H54 (cell line): Measurements from ENCODE around the gene CPNE8.

Source experiments
- DNase-seq: peaks from one replicate; pipeline ENCODE4 v3.0.0; 2011; ENCODE audit warnings: low spot score, mixed read lengths; ENCODE audit not compliant: insufficient read length
- FAIRE-seq: peaks from 3 replicates; lab custom pipeline; 2011; peaks lifted over from hg19 to GRCh38; lab: Jason Lieb, UNC
- POLR2A ChIP-seq: IDR thresholded peaks from 2 replicates; pipeline ENCODE4 v1.6.1; 2011; ENCODE audit warnings: low read depth, mild to moderate bottlenecking, low read length

CPNE8 gene

GRCh38 chr12:38886064-38886463, 19.3 kb downstream of the CPNE8 start:
- FAIRE-seq (no peak), DNase-seq (no peak)
- no peak for TF ChIP-seq POLR2A

- FAIRE-seq, result no peak
- DNase-seq, result no peak
- TF ChIP-seq POLR2A, result no peak
Observed at GRCh38 chr12:38884666-38885065, 20.7 kb downstream of the CPNE8 start.

- DNase-seq, result no peak
- no peak for TF ChIP-seq POLR2A
- no peak for FAIRE-seq
Observed at GRCh38 chr12:38883629-38884134, 21.7 kb downstream of the CPNE8 start.

GRCh38 chr12:38880288-38880687, 25.1 kb downstream of the CPNE8 start:
- FAIRE-seq (no peak), DNase-seq (no peak)

GRCh38 chr12:38878986-38879385, 26.4 kb downstream of the CPNE8 start:
- DNase-seq (no peak), FAIRE-seq (no peak)
- TF ChIP-seq POLR2A, result no peak

More at GRCh38 chr12:38880288-38880687, 25.1 kb downstream of the CPNE8 start:
- no peak for TF ChIP-seq POLR2A

GRCh38 chr12:38878333-38878705, 27.1 kb downstream of the CPNE8 start:
- FAIRE-seq (no peak), DNase-seq (no peak)
- TF ChIP-seq POLR2A, result no peak

GRCh38 chr12:38875586-38876228, 29.7 kb downstream of the CPNE8 start:
- DNase-seq (no peak), FAIRE-seq (no peak)
- TF ChIP-seq POLR2A, result no peak

- DNase-seq, result no peak
- no peak for FAIRE-seq
- no peak for TF ChIP-seq POLR2A
Observed at GRCh38 chr12:38872561-38872960, 32.8 kb downstream of the CPNE8 start.

GRCh38 chr12:38872156-38872555, 33.2 kb downstream of the CPNE8 start:
- TF ChIP-seq POLR2A, result no peak
- FAIRE-seq (no peak), DNase-seq (no peak)

- FAIRE-seq (no peak), DNase-seq (no peak)
- TF ChIP-seq POLR2A, result no peak
Observed at GRCh38 chr12:38869036-38869435, 36.4 kb downstream of the CPNE8 start.

GRCh38 chr12:38850461-38850860, 54.9 kb downstream of the CPNE8 start:
- FAIRE-seq (no peak), DNase-seq (no peak)
- TF ChIP-seq POLR2A, result no peak

GRCh38 chr12:38847247-38847646, 58.1 kb downstream of the CPNE8 start:
- FAIRE-seq, result no peak
- TF ChIP-seq POLR2A, result no peak

GRCh38 chr12:38844267-38844666, 61.1 kb downstream of the CPNE8 start:
- DNase-seq (no peak), FAIRE-seq (no peak)
- TF ChIP-seq POLR2A, result no peak

More at GRCh38 chr12:38847247-38847646, 58.1 kb downstream of the CPNE8 start:
- no peak for DNase-seq

- TF ChIP-seq POLR2A, result no peak
- FAIRE-seq (no peak), DNase-seq (no peak)
Observed at GRCh38 chr12:38838056-38838850, 67.1 kb downstream of the CPNE8 start.
